Muscle layer of colon (tissue), 2 donors: ENCODE measurements around the gene FAHD2A.

Experiments
- H3K27ac ChIP-seq: one replicate; pipeline ENCODE4 v1.7.0; 2013; ENCODE audit warnings: low read depth, mild to moderate bottlenecking, low read length, moderate library complexity
- H3K27me3 ChIP-seq, 2 donors: one replicate each; pipeline ENCODE4 v1.7.0; 2013; ENCODE audit warnings: low read length in 2 of 2, mild to moderate bottlenecking in 2 of 2; ENCODE audit not compliant: insufficient read depth in 2 of 2, control insufficient read depth in 1 of 2
- H3K36me3 ChIP-seq: one replicate; pipeline ENCODE4 v1.7.0; 2013; ENCODE audit warnings: mild to moderate bottlenecking, low read length; ENCODE audit not compliant: insufficient read depth
- H3K4me1 ChIP-seq: one replicate; pipeline ENCODE4 v1.7.0; 2013; ENCODE audit warnings: mild to moderate bottlenecking, low read length; ENCODE audit not compliant: insufficient read depth
- H3K4me3 ChIP-seq, 2 donors: one replicate each; pipeline ENCODE4 v1.7.0; 2013; ENCODE audit warnings: low read length in 2 of 2, low read depth in 1 of 2, mild to moderate bottlenecking in 1 of 2, moderate library complexity in 1 of 2
- H3K9ac ChIP-seq: one replicate; pipeline ENCODE4 v1.7.0; 2013; ENCODE audit warnings: low read length
- H3K9me3 ChIP-seq: one replicate; pipeline ENCODE4 v1.7.0; 2013; ENCODE audit warnings: mild to moderate bottlenecking, low read length
- donor health status: abdominal sarcoma.
- donor health status: Adenocarcinoma of cecum.

Gene FAHD2A

GRCh38 chr2:95385570-95385984 lies 16.9 kb upstream of the FAHD2A start:
- H3K9me3 ChIP-seq, result no peaks in the 10 kb centered on the region
- no peak overlapping the region for H3K27ac ChIP-seq
- H3K36me3 ChIP-seq, result no peaks in the 10 kb centered on the region
- H3K9ac ChIP-seq, result no peak overlapping the region
- H3K4me1 ChIP-seq, result peaks cover 6% of the 10 kb centered on the region
- no peak overlapping the region for H3K4me3 ChIP-seq
- H3K27me3 ChIP-seq, result no peaks in the 10 kb centered on the region

- H3K27me3 ChIP-seq, result no peaks in the 10 kb centered on the region
- H3K9ac ChIP-seq, result no peak overlapping the region
- no peak overlapping the region for H3K4me3 ChIP-seq
- H3K4me1 ChIP-seq, result peaks cover 6% of the 10 kb centered on the region
- H3K36me3 ChIP-seq, result no peaks in the 10 kb centered on the region
- no peak overlapping the region for H3K27ac ChIP-seq
- no peaks in the 10 kb centered on the region for H3K9me3 ChIP-seq
Observed at GRCh38 chr2:95386031-95386430, 16.5 kb upstream of the FAHD2A start.

- H3K9ac ChIP-seq, result no peak overlapping the region
- H3K27me3 ChIP-seq, result no peaks in the 10 kb centered on the region
- H3K4me3 ChIP-seq, result no peak overlapping the region
- H3K27ac ChIP-seq, result no peak overlapping the region
- no peaks in the 10 kb centered on the region for H3K36me3 ChIP-seq
- peaks cover 6% of the 10 kb centered on the region for H3K4me1 ChIP-seq
- no peaks in the 10 kb centered on the region for H3K9me3 ChIP-seq
Observed at GRCh38 chr2:95387358-95387757, 15.2 kb upstream of the FAHD2A start.

- Histone ChIP-seq H3K4me1 (peaks cover 6% of the 10 kb centered on the region), H3K36me3 (no peaks in the 10 kb centered on the region), H3K4me3 (no peak overlapping the region), H3K9me3 (no peaks in the 10 kb centered on the region), H3K9ac (no peak overlapping the region), H3K27ac (no peak overlapping the region), H3K27me3 (no peaks in the 10 kb centered on the region)
Observed at GRCh38 chr2:95388091-95388692, 14.3 kb upstream of the FAHD2A start.

- no peaks in the 10 kb centered on the region for H3K36me3 ChIP-seq
- peaks cover 6% of the 10 kb centered on the region for H3K4me1 ChIP-seq
- H3K4me3 ChIP-seq, result no peak overlapping the region
- no peak overlapping the region for H3K9ac ChIP-seq
- H3K27me3 ChIP-seq, result no peaks in the 10 kb centered on the region
- no peaks in the 10 kb centered on the region for H3K9me3 ChIP-seq
- H3K27ac ChIP-seq, result no peak overlapping the region
Observed at GRCh38 chr2:95388856-95389244, 13.7 kb upstream of the FAHD2A start.

- peaks cover 6% of the 10 kb centered on the region for H3K4me1 ChIP-seq
- no peaks in the 10 kb centered on the region for H3K27me3 ChIP-seq
- H3K9me3 ChIP-seq, result no peaks in the 10 kb centered on the region
- H3K27ac ChIP-seq, result no peak overlapping the region
- H3K9ac ChIP-seq, result no peak overlapping the region
- no peak overlapping the region for H3K4me3 ChIP-seq
- H3K36me3 ChIP-seq, result no peaks in the 10 kb centered on the region
Observed at GRCh38 chr2:95389245-95390119, 13.0 kb upstream of the FAHD2A start.

- Histone ChIP-seq H3K27ac (no peak overlapping the region), H3K9me3 (no peaks in the 10 kb centered on the region), H3K9ac (no peak overlapping the region), H3K4me1 (peaks cover 6% of the 10 kb centered on the region), H3K36me3 (no peaks in the 10 kb centered on the region), H3K27me3 (no peaks in the 10 kb centered on the region), H3K4me3 (no peak overlapping the region)
Observed at GRCh38 chr2:95390272-95390880, 12.1 kb upstream of the FAHD2A start.

GRCh38 chr2:95390881-95391321 lies 11.6 kb upstream of the FAHD2A start:
- Histone ChIP-seq H3K4me1 (peaks cover 6% of the 10 kb centered on the region), H3K4me3 (no peak overlapping the region), H3K27ac (no peak overlapping the region), H3K9ac (no peak overlapping the region), H3K27me3 (no peaks in the 10 kb centered on the region), H3K9me3 (no peaks in the 10 kb centered on the region), H3K36me3 (no peaks in the 10 kb centered on the region)

GRCh38 chr2:95391641-95392310 lies 10.7 kb upstream of the FAHD2A start:
- Histone ChIP-seq H3K27ac (no peak overlapping the region), H3K4me1 (peaks cover 6% of the 10 kb centered on the region), H3K27me3 (no peaks in the 10 kb centered on the region), H3K9ac (no peak overlapping the region), H3K4me3 (no peak overlapping the region), H3K9me3 (no peaks in the 10 kb centered on the region), H3K36me3 (no peaks in the 10 kb centered on the region)

GRCh38 chr2:95392320-95392719 lies 10.2 kb upstream of the FAHD2A start:
- H3K36me3 ChIP-seq, result no peaks in the 10 kb centered on the region
- H3K9me3 ChIP-seq, result no peaks in the 10 kb centered on the region
- H3K4me3 ChIP-seq, result no peak overlapping the region
- H3K27me3 ChIP-seq, result no peaks in the 10 kb centered on the region
- peaks cover 6% of the 10 kb centered on the region for H3K4me1 ChIP-seq
- no peak overlapping the region for H3K9ac ChIP-seq
- H3K27ac ChIP-seq, result no peak overlapping the region

GRCh38 chr2:95392730-95393455 lies 9.6 kb upstream of the FAHD2A start:
- Histone ChIP-seq H3K4me1 (peaks cover 6% of the 10 kb centered on the region), H3K27me3 (no peaks in the 10 kb centered on the region), H3K9me3 (no peaks in the 10 kb centered on the region), H3K4me3 (no peak overlapping the region), H3K9ac (no peak overlapping the region), H3K27ac (no peak overlapping the region), H3K36me3 (no peaks in the 10 kb centered on the region)
